ENCODE measurements around the gene KIAA1328.
"Not testable (repeated sequence)": the region's sequence is repeated elsewhere in the genome, so short reads cannot be mapped to it uniquely, and the experiment has no call there.

The KIAA1328 gene

DNA sequence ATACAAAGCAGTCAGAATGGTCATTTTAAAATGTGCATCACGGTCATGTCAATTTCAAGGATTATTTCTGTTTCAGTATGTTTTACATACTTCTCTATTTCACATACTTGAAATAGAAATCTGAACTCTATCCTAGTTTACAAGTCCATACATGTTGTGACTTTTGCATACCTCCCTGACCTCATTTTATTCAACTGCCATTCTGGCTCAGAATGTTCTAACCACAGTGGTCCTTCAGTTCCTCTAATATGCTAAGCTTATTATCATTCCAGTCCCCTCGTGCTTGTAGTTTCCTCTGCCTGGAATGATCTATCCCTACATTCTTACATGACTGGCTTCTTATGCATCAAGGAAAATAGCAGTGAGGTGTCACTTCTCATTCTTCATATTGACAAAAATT lies 295.6 kb downstream of the KIAA1328 start:
- DNase-seq (ENCODE audit: extremely low read depth in 1 of 2, low read depth in 1 of 2), result no peak

DNA sequence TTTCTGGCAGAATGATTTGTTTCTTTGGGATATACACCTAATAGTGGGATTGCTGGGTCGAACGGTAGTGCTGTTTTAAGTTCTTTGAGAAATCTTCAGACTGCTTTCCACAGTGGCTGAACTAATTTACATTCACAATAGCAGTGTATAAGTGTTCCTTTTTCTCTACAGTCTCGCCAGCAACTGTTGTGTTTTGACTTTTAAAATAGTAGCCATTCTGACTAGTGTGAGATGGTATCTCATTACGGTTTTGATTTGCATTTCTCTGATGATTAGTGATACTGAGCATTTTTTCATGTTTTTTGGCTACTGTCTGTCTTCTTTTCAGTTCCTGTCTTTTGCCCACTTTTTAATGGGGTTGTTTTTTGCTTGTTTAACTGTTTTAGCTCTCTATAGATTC lies 306.2 kb downstream of the KIAA1328 start:
- no peak for DNase-seq (ENCODE audit: extremely low read depth in 1 of 2, low read depth in 1 of 2)

GRCh38 chr18:37138456-37138855 lies 309.5 kb downstream of the KIAA1328 start:
- no peak for DNase-seq (ENCODE audit: extremely low read depth in 1 of 2, low read depth in 1 of 2)

DNA sequence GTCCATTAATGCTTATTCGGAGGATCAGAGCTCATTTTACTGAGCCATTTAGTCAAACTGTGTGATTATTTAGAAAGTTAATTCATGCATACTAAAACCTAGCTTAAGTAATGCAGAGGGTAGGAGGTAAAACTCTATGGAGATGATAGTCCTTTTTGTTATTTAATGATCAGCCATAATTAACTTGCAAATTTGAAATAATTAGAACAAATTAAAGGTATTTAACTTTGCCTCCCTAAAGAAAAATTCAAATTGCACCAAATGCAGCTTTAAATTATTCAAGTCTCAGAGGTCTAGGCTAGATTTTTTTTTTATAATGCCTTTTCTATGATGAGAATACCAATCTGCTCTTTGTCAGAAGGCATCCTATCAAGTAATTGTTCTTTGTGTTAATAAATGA lies 310.9 kb downstream of the KIAA1328 start:
- no peak for DNase-seq (ENCODE audit: extremely low read depth in 1 of 2, low read depth in 1 of 2)

GRCh38 chr18:37144921-37145320 lies 316.0 kb downstream of the KIAA1328 start:
- DNase-seq (ENCODE audit: extremely low read depth in 1 of 2, low read depth in 1 of 2), result no peak

DNA sequence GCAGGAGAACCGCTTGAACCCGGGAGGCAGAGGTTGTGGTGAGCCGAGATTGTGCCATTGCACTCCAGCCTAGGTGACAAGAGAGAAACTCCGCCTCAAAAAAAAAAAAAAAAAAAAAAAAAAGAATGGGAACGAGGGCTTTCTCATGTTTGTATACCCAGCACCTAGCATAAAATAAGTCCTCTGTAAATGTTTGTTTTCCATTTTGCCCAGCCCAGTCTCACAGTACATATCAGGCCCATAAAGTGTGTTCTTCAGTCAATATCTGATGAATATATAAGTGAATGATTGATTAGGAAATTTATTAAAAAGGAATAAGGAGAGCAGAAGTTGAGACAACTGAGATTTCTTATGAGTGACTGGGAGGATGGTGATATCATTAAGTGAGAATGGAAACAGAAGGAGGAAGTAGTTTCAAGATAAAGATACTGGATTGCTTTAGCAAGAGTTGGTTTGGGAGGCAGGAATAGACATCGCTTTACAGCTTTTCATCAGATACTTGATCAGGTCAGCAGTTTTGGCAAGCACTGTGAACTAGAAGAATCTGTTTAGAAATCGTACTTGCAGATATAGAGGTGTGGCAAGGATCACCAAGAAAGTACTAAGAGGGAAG lies 327.5 kb downstream of the KIAA1328 start:
- no peak for DNase-seq (ENCODE audit: extremely low read depth in 1 of 2, low read depth in 1 of 2)

- DNase-seq (ENCODE audit: extremely low read depth in 1 of 2, low read depth in 1 of 2), result no peak
These were observed 331.3 kb downstream of the KIAA1328 start for GRCh38 chr18:37160038-37160820.

DNA sequence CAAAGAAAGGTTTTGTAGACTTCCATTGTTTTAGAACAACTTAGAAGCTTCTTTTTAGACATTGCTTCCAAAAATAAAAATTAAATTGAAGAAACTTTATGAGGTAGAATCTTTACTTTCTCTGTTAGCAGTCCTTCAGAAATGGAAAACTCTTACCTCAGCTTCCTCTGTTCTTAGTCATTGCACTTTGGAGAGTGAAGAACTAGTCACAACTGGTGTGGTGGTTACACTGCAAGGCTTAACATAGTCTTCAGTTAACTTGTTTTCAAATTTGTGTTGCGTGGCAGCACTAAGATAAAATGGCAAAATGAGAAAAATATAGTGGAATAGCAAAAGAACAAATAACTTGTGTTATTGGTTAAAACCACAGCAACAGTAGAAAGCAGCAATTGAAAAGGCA lies 332.6 kb downstream of the KIAA1328 start:
- no peak for DNase-seq (ENCODE audit: extremely low read depth in 1 of 2, low read depth in 1 of 2)

DNA sequence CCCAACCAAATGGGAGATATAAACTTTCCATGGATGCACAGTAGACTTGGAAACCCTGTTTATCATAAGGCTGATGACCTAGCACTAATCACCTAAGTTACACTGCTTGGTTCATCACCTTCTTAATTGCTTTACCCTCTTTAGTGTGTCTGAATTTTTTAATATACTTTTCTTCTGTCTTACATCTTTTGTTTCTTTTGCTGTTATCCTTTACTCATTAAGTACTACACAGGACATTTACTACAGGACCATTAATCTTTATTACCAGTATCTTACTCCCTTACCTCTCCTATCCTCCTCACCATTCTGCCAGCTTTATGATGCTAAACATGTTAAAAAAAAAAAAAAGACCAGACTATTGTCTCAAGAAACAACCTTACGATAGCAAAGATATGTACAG lies 333.6 kb downstream of the KIAA1328 start:
- no peak for DNase-seq (ENCODE audit: extremely low read depth in 1 of 2, low read depth in 1 of 2)

DNA sequence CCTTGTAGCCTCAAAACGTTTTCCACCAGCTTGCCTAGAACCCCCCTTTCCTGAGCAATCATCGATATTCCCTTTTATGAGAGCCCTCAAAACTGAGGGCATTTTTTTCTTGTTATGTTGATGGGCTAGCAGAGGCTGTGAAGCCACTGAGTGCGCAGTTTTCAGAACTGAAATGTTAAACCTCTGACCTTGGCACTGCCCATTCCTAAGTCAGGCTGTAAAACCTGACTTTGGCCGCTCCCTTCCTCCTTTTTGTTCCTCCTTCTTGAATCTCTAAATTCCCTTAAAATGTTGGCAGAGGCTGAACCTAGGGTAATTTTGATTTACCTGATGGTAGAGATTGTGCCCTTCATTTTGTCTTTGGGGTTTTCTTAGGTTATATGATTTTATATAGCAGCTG lies 334.2 kb downstream of the KIAA1328 start:
- DNase-seq (ENCODE audit: extremely low read depth in 1 of 2, low read depth in 1 of 2), result no peak

DNA sequence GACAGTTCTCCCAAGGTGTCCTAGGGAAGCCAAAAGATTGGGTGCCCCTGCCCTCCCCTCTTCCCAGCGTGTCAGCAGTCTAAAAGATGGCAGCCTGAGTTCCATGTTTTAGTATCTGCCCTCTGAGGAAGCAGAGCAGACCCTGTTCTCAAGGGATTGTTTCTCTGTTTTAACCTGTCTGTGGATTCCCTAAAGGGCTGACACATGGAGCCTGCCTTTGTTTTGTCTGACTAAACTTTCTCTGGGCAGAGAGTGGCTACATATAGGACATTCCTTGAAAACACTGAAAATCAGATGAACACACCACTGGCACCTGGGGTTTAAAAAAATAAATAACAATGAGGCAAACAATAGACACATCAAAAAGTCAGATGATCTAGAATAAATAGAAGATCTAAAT lies 337.6 kb downstream of the KIAA1328 start:
- no peak for DNase-seq (ENCODE audit: extremely low read depth in 1 of 2, low read depth in 1 of 2)

GRCh38 chr18:37166966-37167365 lies 338.0 kb downstream of the KIAA1328 start:
- DNase-seq (ENCODE audit: extremely low read depth in 1 of 2, low read depth in 1 of 2), result not testable (repeated sequence)

GRCh38 chr18:37170984-37171383 lies 342.1 kb downstream of the KIAA1328 start:
- no peak for DNase-seq (ENCODE audit: extremely low read depth in 1 of 2, low read depth in 1 of 2)

DNA sequence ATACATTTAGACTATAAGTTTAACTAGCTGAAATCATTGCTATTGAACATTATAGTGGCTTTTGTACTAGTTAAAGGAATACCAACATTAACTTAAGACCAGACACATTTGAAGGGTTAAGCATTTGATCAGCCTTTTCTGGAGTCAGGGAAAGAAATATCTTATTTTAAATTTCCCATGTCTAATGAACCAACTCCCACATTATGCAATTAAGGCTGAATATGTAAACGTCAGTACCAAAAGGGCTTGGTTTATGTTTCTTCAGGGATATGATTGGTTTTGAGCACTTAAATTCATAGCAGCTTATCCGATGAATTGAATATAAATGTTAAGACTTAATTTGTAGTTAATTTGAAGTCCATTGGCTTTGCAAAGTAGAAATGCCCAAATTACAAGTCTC lies 344.5 kb downstream of the KIAA1328 start:
- DNase-seq (ENCODE audit: extremely low read depth in 1 of 2, low read depth in 1 of 2), result no peak

GRCh38 chr18:37175727-37176620 lies 347.0 kb downstream of the KIAA1328 start:
- DNase-seq (ENCODE audit: extremely low read depth in 1 of 2, low read depth in 1 of 2), result no peak

GRCh38 chr18:37176621-37176934 lies 347.7 kb downstream of the KIAA1328 start:
- no peak for DNase-seq (ENCODE audit: extremely low read depth in 1 of 2, low read depth in 1 of 2)

DNA sequence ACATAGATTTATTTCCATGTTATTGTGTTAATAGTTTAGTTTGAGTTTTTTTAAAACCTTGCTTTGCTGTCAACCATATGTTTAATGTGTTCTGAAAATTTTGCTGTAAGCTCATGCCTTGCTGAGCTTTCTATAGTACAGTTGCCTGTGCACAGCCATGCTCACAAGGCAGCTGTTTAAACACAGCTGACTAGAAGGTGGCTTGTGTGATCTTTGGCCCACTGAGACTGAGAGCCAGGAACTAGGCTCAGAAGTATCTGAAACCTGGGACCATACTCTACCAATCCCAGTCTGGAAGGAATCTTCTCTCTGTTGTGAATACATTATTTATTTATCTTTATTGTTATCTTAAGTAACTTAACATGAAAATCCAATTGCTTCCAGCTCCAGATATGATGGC lies 350.5 kb downstream of the KIAA1328 start:
- no peak for DNase-seq (ENCODE audit: extremely low read depth in 1 of 2, low read depth in 1 of 2)

GRCh38 chr18:37180086-37180485 lies 351.2 kb downstream of the KIAA1328 start:
- no peak for DNase-seq (ENCODE audit: extremely low read depth in 1 of 2, low read depth in 1 of 2)

DNA sequence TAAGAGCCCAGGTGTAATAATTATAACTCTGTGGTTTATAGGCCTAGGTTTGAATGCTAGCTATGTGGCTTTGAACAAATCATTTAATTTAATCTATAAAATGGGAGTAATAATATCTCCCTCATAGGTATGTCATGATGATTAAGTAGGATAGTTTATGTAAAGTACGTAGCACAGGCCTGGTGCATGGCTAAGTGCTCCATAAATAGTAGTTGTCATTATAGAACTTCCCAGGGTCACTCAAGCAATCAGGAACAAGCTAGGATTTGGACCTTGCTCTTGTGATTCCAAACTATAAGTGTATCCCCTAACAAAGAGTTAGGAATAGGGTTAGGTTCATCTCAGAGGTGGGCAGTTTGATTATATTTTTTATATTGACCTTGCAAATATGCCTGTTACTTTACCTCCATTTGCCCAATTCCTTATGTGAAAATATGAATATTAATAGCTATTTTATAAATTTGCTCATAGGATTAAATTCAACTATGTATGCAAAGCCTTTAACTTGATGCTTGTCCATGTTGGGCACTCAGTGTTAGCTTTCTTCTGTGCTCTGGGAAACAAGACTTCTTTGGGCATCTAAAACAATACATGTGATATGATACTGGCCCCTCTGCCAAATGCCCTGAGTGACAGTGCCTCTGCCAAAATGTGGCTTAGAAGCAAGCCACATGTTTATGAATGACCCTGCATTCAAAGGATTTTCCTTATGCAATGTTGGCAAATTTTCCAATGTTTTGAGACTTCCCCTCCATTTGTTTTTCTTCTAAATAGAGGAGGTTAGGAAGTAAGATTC lies 353.6 kb downstream of the KIAA1328 start:
- no peak for DNase-seq (ENCODE audit: extremely low read depth in 1 of 2, low read depth in 1 of 2)

DNA sequence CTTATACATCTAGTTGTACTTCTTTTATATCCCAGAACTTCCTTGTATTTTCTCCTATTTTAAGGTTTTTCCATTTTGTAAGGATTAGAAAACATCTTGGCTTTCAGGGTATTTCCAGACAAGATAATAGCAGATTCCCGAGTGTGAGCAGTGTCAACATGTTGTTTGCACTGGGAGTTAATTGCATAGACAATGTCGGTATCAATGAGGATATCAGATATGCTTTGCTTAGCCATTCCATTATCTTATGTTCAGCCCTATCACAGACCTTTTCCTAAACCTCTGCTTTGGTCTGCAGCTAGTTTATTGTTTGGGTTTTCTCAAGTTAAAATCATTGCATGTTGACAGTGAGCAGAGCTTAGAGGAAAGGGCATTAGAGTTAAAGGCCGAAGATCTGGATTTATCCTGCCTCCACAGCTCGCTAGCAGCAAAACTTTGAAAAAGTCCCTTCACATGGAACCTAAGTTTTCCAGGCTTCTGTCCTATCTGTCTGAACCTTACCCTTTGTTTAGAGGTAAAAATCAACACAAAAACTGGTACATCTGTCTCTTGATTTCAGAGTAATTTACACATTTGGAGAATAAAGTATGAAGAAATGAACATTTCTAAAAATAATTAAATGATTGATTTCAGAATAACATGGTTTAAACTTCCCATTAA lies 355.4 kb downstream of the KIAA1328 start:
- DNase-seq (ENCODE audit: extremely low read depth in 1 of 2, low read depth in 1 of 2), result no peak

Measured in activated CD8-positive, alpha-beta memory T cell treated with anti-CD3 and anti-CD28 coated beads for 1 hour (primary cell).